ENCODE results near the gene MYO18B.

The MYO18B gene

DNA sequence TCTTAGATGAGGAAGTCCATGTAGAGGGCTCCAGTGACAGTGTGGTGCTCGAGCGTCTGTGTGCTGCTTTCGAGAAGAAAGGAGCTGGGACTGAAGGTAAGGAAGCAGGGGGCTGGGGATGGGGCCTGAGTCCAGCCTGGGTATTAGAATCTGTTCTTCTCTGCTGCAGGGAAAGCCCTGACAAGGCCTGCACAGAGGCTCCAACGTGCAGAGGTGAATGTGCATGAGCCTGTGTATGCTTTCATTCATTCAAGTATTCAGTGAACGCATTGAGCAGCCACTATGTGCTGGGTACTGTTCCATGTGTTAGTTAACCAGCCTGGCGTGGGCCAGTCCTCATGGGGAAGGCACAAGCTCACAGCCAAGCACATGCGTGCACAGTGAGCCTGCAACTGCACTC lies 93.4 kb downstream of the MYO18B start:
- Histone ChIP-seq H3K36me3 (ENCODE audit: control insufficient read depth, insufficient read depth, low read length) (no peaks in the 10 kb centered on the region), H3K27me3 (replicated peaks; ENCODE audit: control insufficient read depth, insufficient read depth, low read length) (no peaks in the 10 kb centered on the region), H3K4me3 (replicated peaks; ENCODE audit: low read depth, low read length) (no peak overlapping the region)
- no peak for DNase-seq (ENCODE audit: extremely low read depth, insufficient read length)
- TF ChIP-seq, protein P1, sequence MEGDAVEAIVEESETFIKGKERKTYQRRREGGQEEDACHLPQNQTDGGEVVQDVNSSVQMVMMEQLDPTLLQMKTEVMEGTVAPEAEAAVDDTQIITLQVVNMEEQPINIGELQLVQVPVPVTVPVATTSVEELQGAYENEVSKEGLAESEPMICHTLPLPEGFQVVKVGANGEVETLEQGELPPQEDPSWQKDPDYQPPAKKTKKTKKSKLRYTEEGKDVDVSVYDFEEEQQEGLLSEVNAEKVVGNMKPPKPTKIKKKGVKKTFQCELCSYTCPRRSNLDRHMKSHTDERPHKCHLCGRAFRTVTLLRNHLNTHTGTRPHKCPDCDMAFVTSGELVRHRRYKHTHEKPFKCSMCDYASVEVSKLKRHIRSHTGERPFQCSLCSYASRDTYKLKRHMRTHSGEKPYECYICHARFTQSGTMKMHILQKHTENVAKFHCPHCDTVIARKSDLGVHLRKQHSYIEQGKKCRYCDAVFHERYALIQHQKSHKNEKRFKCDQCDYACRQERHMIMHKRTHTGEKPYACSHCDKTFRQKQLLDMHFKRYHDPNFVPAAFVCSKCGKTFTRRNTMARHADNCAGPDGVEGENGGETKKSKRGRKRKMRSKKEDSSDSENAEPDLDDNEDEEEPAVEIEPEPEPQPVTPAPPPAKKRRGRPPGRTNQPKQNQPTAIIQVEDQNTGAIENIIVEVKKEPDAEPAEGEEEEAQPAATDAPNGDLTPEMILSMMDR (IDR thresholded peaks at IDR 0.05; ENCODE audit: insufficient read depth, low read length, poor library complexity, severe bottlenecking), result no peak

DNA sequence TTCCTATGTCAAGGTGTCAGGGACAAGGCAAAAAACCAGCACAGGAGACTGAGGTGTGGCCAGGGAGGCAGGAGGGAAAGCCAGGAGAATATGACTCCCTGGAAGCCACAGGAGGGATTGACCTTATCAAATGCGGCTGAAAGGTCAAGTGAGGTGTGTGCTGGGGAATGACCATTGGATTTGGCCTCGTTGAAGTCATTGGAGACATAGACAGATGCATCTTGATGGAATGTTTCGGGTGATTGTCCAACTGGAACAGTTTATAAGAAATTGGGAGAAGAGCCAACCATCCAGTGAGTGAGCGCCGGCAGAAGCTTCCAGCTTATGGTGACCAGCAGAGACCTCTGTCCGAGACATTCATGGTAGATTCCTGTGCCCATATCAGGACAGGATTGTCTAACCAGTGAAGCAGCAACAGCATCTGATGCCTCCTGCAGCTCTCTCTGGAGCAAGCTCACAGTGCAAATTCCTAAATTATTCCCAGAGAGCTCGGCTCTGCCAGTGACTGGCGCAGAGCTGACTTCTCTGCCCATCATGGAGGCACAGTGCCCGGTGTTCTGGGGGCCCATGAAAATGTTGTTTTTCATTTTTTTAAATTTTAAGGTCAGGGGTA lies 95.4 kb downstream of the MYO18B start:
- Histone ChIP-seq H3K27me3 (replicated peaks; ENCODE audit: control insufficient read depth, insufficient read depth, low read length) (no peaks in the 10 kb centered on the region), H3K36me3 (ENCODE audit: control insufficient read depth, insufficient read depth, low read length) (no peaks in the 10 kb centered on the region), H3K4me3 (replicated peaks; ENCODE audit: low read depth, low read length) (no peak overlapping the region)
- TF ChIP-seq, protein P1 (IDR thresholded peaks at IDR 0.05; ENCODE audit: insufficient read depth, low read length, poor library complexity, severe bottlenecking), result no peak
- no peak for DNase-seq (ENCODE audit: extremely low read depth, insufficient read length)

DNA sequence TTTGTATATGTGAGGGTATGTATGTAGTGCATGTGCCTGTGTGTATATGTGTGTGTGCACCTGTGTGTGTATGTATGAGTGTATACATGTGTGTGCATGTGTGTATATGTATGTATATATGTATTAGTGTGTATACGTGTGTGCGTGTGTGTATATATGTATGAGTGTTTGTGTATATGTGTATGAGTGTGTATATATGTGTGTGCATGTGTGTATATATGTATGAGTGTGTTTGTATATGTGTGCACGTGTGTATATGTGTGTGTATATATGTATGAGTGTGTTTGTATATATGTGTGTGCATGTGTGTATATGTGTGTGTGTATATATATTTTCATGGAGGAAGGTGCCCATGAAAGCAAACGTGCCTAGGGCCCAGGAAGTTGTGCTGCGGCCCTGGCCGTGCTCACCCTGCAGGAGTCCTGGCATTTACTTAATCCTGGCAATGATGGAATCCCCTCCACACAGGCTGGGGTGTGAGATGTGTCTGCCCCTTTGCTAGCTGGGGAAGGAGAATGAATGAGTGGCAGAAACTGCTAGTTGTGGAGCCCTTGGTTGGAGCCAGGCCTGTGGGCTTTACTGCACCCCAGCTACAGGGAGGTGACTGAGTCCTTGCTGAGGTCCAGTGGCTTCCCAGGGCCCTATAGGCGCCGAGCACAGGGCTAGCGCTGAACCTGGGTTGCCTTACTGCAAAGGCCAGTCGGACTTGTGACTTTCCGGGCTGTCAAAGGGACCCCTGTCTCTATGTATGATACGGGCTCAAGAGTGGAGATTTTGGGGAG lies 97.2 kb downstream of the MYO18B start:
- DNase-seq (ENCODE audit: extremely low read depth, insufficient read length), result no peak
- Histone ChIP-seq H3K27me3 (replicated peaks; ENCODE audit: control insufficient read depth, insufficient read depth, low read length) (no peaks in the 10 kb centered on the region), H3K4me3 (replicated peaks; ENCODE audit: low read depth, low read length) (no peak overlapping the region), H3K36me3 (ENCODE audit: control insufficient read depth, insufficient read depth, low read length) (no peaks in the 10 kb centered on the region)
- TF ChIP-seq, protein P1 (IDR thresholded peaks at IDR 0.05; ENCODE audit: insufficient read depth, low read length, poor library complexity, severe bottlenecking), result no peak

DNA sequence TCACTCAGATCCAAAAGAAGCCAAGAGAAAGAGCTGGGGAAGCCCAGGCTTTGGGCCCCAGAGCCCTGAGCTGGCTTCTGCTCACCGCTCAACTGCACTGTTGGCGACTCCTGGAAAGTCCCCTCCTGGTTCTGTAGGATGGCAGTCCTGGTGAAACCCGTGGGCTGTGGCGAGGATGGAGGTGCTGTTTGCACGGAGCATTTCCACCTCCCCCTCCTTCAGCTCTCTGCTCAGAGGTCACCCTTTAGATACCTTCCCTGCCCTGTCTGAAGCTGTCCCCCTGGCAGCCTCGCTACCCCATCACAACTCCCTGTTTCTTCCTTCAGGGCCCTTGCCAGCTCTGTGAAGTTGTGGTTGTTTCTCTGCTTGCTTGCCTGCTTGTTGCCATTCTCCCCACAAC lies 97.8 kb downstream of the MYO18B start:
- no peak for DNase-seq (ENCODE audit: extremely low read depth, insufficient read length)
- Histone ChIP-seq H3K36me3 (ENCODE audit: control insufficient read depth, insufficient read depth, low read length) (no peaks in the 10 kb centered on the region), H3K27me3 (replicated peaks; ENCODE audit: control insufficient read depth, insufficient read depth, low read length) (no peaks in the 10 kb centered on the region), H3K4me3 (replicated peaks; ENCODE audit: low read depth, low read length) (no peak overlapping the region)
- TF ChIP-seq, protein P1 (IDR thresholded peaks at IDR 0.05; ENCODE audit: insufficient read depth, low read length, poor library complexity, severe bottlenecking), result no peak

DNA sequence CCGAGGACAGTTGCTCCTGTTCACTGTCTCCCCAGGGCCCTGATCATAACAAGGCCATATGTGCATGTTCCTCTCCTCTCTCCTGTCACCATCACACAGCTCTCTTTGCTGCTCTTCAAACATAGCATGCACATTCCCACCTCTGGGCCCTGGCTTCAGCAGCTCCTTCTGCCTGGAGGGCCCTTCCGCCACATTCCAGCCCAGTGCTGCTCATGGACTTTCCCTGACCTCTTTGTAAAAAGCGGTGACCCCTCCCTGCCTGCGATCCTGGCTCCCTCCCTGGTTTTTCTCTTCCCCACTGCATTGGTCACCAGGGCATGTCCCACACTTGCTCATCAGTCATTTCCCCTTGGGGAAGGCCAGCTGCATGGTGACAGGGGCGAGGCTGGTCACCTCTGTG lies 98.2 kb downstream of the MYO18B start:
- H3K36me3 ChIP-seq (ENCODE audit: control insufficient read depth, insufficient read depth, low read length), result no peaks in the 10 kb centered on the region
- DNase-seq (ENCODE audit: extremely low read depth, insufficient read length), result no peak
- H3K27me3 ChIP-seq (replicated peaks; ENCODE audit: control insufficient read depth, insufficient read depth, low read length), result no peaks in the 10 kb centered on the region
- no peak overlapping the region for H3K4me3 ChIP-seq (replicated peaks; ENCODE audit: low read depth, low read length)
- TF ChIP-seq, protein P1 (IDR thresholded peaks at IDR 0.05; ENCODE audit: insufficient read depth, low read length, poor library complexity, severe bottlenecking), result no peak

Data from GM06990 (cell line).